SK-N-SH (cell line): Measurements from ENCODE around the gene CMBL. TPM values are rescaled to one million over a fixed set of nuclear protein-coding genes. Genes with fewer than 3 reads are reported as not detected.
A peak's percentile ranks its signal among the peaks of the same experiment; 100 is the strongest.

Experiments used
- CTCF ChIA-PET: fragments of 300-600, 350-600 bp; formaldehyde crosslinking; extraction: SDS; loops from one replicate; lab custom pipeline; 2021; lab: Yijun Ruan, JAX
- POLR2A ChIA-PET: fragments of 350-600 bp; sonication (Branson Sonifier 250); formaldehyde crosslinking; extraction: SDS; loops from one replicate; lab custom pipeline; 2020; ENCODE audit warnings: antibody characterized with exemption, inconsistent platforms; lab: Yijun Ruan, JAX
- DNase-seq: peaks from one replicate; pipeline ENCODE4 v3.0.0; 2012
- H2AFZ ChIP-seq: fragments of 200-600 bp; sonication (generic); 2 replicates; pipeline ENCODE4 v1.8.1; 2016; ENCODE audit warnings: antibody characterized with exemption, mild to moderate bottlenecking, low read depth
- H3F3A ChIP-seq: fragments of 200-600 bp; sonication (generic); replicated peaks from 2 replicates; pipeline ENCODE3; 2016; ENCODE audit warnings: antibody characterized with exemption, mild to moderate bottlenecking; ENCODE audit not compliant: insufficient read depth
- H3K27ac ChIP-seq, 2 experiments: fragments of 200-500 bp in 1 of 2; fragments of 200-600 bp in 1 of 2; sonication (Bioruptor generic) in 1 of 2; sonication (generic), shearing (Covaris generic) in 1 of 2; 2 replicates each; pipeline versions ENCODE4 v1.5.1 to v1.6.1; 2014 to 2016; ENCODE audit warnings: low read depth in 2 of 2, inconsistent platforms in 1 of 2, low read length in 1 of 2, mild to moderate bottlenecking in 1 of 2, mixed read lengths in 1 of 2
- H3K27me3 ChIP-seq: fragments of 200-600 bp; sonication (generic), shearing (Covaris generic); 2 replicates; pipeline ENCODE4 v1.6.1; 2016; ENCODE audit warnings: mixed run types; ENCODE audit not compliant: insufficient read depth
- H3K36me3 ChIP-seq, 2 experiments: fragments of 200-500 bp in 1 of 2; fragments of 200-600 bp in 1 of 2; sonication (Bioruptor generic) in 1 of 2; sonication (generic) in 1 of 2; replicated peaks in 1 of 2; 2 replicates each; pipeline versions ENCODE3 to v1.5.1; 2014 to 2016; ENCODE audit warnings: low read length in 1 of 2, mild to moderate bottlenecking in 1 of 2; ENCODE audit not compliant: insufficient read depth in 2 of 2, control insufficient read depth in 1 of 2
- H3K4me1 ChIP-seq, 2 experiments: fragments of 200-500 bp in 1 of 2; fragments of 200-600 bp in 1 of 2; sonication (Bioruptor generic) in 1 of 2; sonication (generic), shearing (Covaris generic) in 1 of 2; 2 replicates each; pipeline versions ENCODE4 v1.5.1 to v1.6.1; 2014 to 2016; ENCODE audit warnings: low read depth in 1 of 2, low read length in 1 of 2, mixed run types in 1 of 2; ENCODE audit not compliant: insufficient read depth in 2 of 2, control insufficient read depth in 1 of 2
- H3K4me2 ChIP-seq: fragments of 200-600 bp; sonication (generic), shearing (Covaris generic); 2 replicates; pipeline ENCODE4 v1.6.1; 2017; ENCODE audit warnings: mixed run types
- H3K4me3 ChIP-seq, 2 experiments: fragments of 200-500 bp in 1 of 2; fragments of 200-600 bp in 1 of 2; sonication (Bioruptor generic) in 1 of 2; sonication (generic), shearing (Covaris generic) in 1 of 2; 2 replicates each; pipeline versions ENCODE4 v1.5.1 to v1.8.1; 2014 to 2016; ENCODE audit warnings: low read depth in 2 of 2, inconsistent platforms in 1 of 2, low read length in 1 of 2, mild to moderate bottlenecking in 1 of 2, mixed read lengths in 1 of 2, moderate library complexity in 1 of 2
- H3K79me2 ChIP-seq: fragments of 200-600 bp; sonication (generic); 2 replicates; pipeline ENCODE4 v1.8.1; 2017; ENCODE audit warnings: mild to moderate bottlenecking; ENCODE audit not compliant: insufficient read depth
- H3K9ac ChIP-seq: fragments of 200-600 bp; sonication (generic); 2 replicates; pipeline ENCODE4 v1.6.1; 2017; ENCODE audit warnings: mixed run types
- H3K9me2 ChIP-seq: fragments of 200-600 bp; sonication (generic); 2 replicates; pipeline ENCODE4 v1.6.1; 2017; ENCODE audit warnings: mixed run types
- H3K9me3 ChIP-seq: fragments of 200-600 bp; sonication (generic); 2 replicates; pipeline ENCODE4 v1.6.1; 2017; ENCODE audit warnings: mixed run types, mild to moderate bottlenecking, moderate library complexity
- H4K20me1 ChIP-seq: fragments of 200-600 bp; sonication (generic); 2 replicates; pipeline ENCODE4 v1.6.1; 2017; ENCODE audit warnings: mild to moderate bottlenecking, mixed run types; ENCODE audit not compliant: insufficient read depth
- CTCF ChIP-seq: fragments of 200-600 bp; sonication (generic); IDR thresholded peaks from 2 replicates; pipeline ENCODE4 v1.6.1; 2017; ENCODE audit warnings: antibody characterized with exemption, mild to moderate bottlenecking, moderate library complexity
- ELF1 ChIP-seq: IDR thresholded peaks from 2 replicates; pipeline ENCODE4 v1.4.0; 2012
- EZH2phosphoT487 ChIP-seq: fragments of 200-600 bp; sonication (generic); IDR thresholded peaks from 2 replicates; pipeline ENCODE4 v1.6.1; 2017; ENCODE audit warnings: low read depth, mixed run types, mild to moderate bottlenecking, antibody characterized with exemption, moderate library complexity, borderline replicate concordance
- FOSL2 ChIP-seq: IDR thresholded peaks from 2 replicates; pipeline ENCODE4 v1.4.0; 2012; ENCODE audit warnings: low read depth, mild to moderate bottlenecking, moderate library complexity, borderline replicate concordance
- GABPA ChIP-seq: IDR thresholded peaks from 2 replicates; pipeline ENCODE4 v1.4.0; 2012; ENCODE audit warnings: low read depth, mild to moderate bottlenecking
- JUND ChIP-seq: IDR thresholded peaks from 2 replicates; pipeline ENCODE4 v1.4.0; 2012
- MAX ChIP-seq: IDR thresholded peaks from 2 replicates; pipeline ENCODE4 v1.4.0; 2012; ENCODE audit warnings: low read depth
- MEF2A ChIP-seq: IDR thresholded peaks from 2 replicates; pipeline ENCODE4 v1.4.0; 2012; ENCODE audit warnings: low read depth, borderline replicate concordance
- MXI1 ChIP-seq: IDR thresholded peaks from 2 replicates; pipeline ENCODE4 v1.6.1; 2012; ENCODE audit warnings: mild to moderate bottlenecking, low read depth, low read length, improper control_type of control experiment
- NFIC ChIP-seq: IDR thresholded peaks from 2 replicates; pipeline ENCODE4 v1.4.0; 2012; ENCODE audit warnings: borderline replicate concordance
- PBX3 ChIP-seq: IDR thresholded peaks from 2 replicates; pipeline ENCODE4; 2012
- POLR2AphosphoS5 ChIP-seq: IDR thresholded peaks from 2 replicates; pipeline ENCODE4 v1.6.1; 2012; ENCODE audit warnings: low read depth, low read length
- RFX5 ChIP-seq: IDR thresholded peaks from 2 replicates; pipeline ENCODE4 v1.6.1; 2012; ENCODE audit warnings: mild to moderate bottlenecking, improper control_type of control experiment, low read length
- TCF12 ChIP-seq: IDR thresholded peaks from 2 replicates; pipeline ENCODE4 v1.4.0; 2012
- TEAD4 ChIP-seq: IDR thresholded peaks from 2 replicates; pipeline ENCODE4 v1.4.0; 2012; ENCODE audit warnings: mild to moderate bottlenecking, borderline replicate concordance; ENCODE audit not compliant: insufficient read depth
- YY1 ChIP-seq: IDR thresholded peaks from 2 replicates; pipeline ENCODE4 v1.4.0; 2012; ENCODE audit warnings: low read depth, mild to moderate bottlenecking
- ZBTB33 ChIP-seq: IDR thresholded peaks from 2 replicates; pipeline ENCODE4 v1.4.0; 2012; ENCODE audit warnings: low read depth, borderline replicate concordance
- WGBS: methylation state at CpG from one replicate; pipeline ENCODE4 v1.1.6; 2017; ENCODE audit warnings: low lambda C conversion rate; 5-methylcytosine and 5-hydroxymethylcytosine counted together
- polyA plus RNA-seq, 3 experiments: library from polyadenylated mRNA; depleted of rRNA; stranded (reverse); fragments of >200 nt; gene quantifications; 2 replicates each; pipeline ENCODE4 v1.2.3, GENCODE V29; 2012

CMBL gene
- polyA plus RNA-seq, 1 of the 3 experiments (the other 2 are of a cell fraction), result 61.0 TPM

GRCh38 chr5:10288592-10289219 lies 19.0 kb downstream of the CMBL start:
- 79% methylated on average over 8 of the region's 13 CpGs for WGBS
- H2AFZ ChIP-seq, result no peak overlapping the region
- H3K9ac ChIP-seq, result no peak overlapping the region

GRCh38 chr5:10286862-10287227 lies 20.9 kb downstream of the CMBL start:
- CTCF ChIA-PET, result interaction anchor here (1.9 kb wide), 2 partner anchors 137 to 341 kb away, joined by 5 to 6 read pairs; no protein-coding TSS in a partner anchor
- Histone ChIP-seq H3K4me1 (peaks cover 0 to 10% of the 10 kb centered on the region in 2 experiments; a peak in 1 of 4 replicates), H3K4me3 (no peak overlapping the region), H3K27ac (no peak overlapping the region)
- DNase-seq, result no peak
- TF ChIP-seq TCF12, result no peak
- no peak for TF ChIP-seq YY1
- no peak for TF ChIP-seq FOSL2
- no peak for TF ChIP-seq TEAD4
- TF ChIP-seq MXI1, result no peak
- no peak for TF ChIP-seq ZBTB33
- TF ChIP-seq PBX3, result no peak
- no peak for TF ChIP-seq POLR2AphosphoS5
- TF ChIP-seq JUND, result no peak
- no peak for TF ChIP-seq EZH2phosphoT487
- no peak for TF ChIP-seq RFX5
- TF ChIP-seq CTCF, result no peak
- no peak for TF ChIP-seq MEF2A
- TF ChIP-seq ELF1, result no peak
- TF ChIP-seq GABPA, result no peak
- no peak for TF ChIP-seq MAX
- no peak for TF ChIP-seq NFIC
- TF ChIP-seq, all 33 proteins: peak for 0
- no peak overlapping the region for H3K9ac ChIP-seq
- no peaks in the 10 kb centered on the region for H3K9me3 ChIP-seq
- no peaks in the 10 kb centered on the region for H3K27me3 ChIP-seq
- H4K20me1 ChIP-seq, result no peaks in the 10 kb centered on the region
- no peak overlapping the region for H2AFZ ChIP-seq
- no peak overlapping the region for H3K4me2 ChIP-seq
- no peaks in the 10 kb centered on the region for H3F3A ChIP-seq
- H3K36me3 ChIP-seq, result peaks cover 4 to 11% of the 10 kb centered on the region in 2 experiments
- POLR2A ChIA-PET, result no interaction called here
- H3K79me2 ChIP-seq, result no peaks in the 10 kb centered on the region
- WGBS, result 95% methylated on average over 7 of the region's 7 CpGs
- H3K9me2 ChIP-seq, result no peaks in the 10 kb centered on the region

More at GRCh38 chr5:10288592-10289219, 19.0 kb downstream of the CMBL start:
- no peak overlapping the region for H3K27ac ChIP-seq
- no peak overlapping the region for H3K4me2 ChIP-seq
- H4K20me1 ChIP-seq, result no peaks in the 10 kb centered on the region
- peaks cover 4 to 11% of the 10 kb centered on the region in 2 experiments for H3K36me3 ChIP-seq
- CTCF ChIA-PET, result no interaction called here
- no peaks in the 10 kb centered on the region for H3K27me3 ChIP-seq
- TF ChIP-seq NFIC, result peak; percentile 38; the same call in 1 of the 2 replicates
- TF ChIP-seq ELF1, result no peak
- TF ChIP-seq, all 33 proteins: peak for 1
- POLR2A ChIA-PET, result no interaction called here
- DNase-seq, result no peak
- Histone ChIP-seq H3F3A (no peaks in the 10 kb centered on the region), H3K9me3 (no peaks in the 10 kb centered on the region), H3K4me3 (no peak overlapping the region), H3K9me2 (no peaks in the 10 kb centered on the region), H3K79me2 (no peaks in the 10 kb centered on the region), H3K4me1 (peaks cover 0 to 10% of the 10 kb centered on the region in 2 experiments; a peak in 1 of 4 replicates)
